ENCODE results near the gene NDC1. TPM values are rescaled to one million over a fixed set of nuclear protein-coding genes. Genes with fewer than 3 reads are reported as not detected.
"Not testable (repeated sequence)": the region's sequence is repeated elsewhere in the genome, so short reads cannot be mapped to it uniquely, and the experiment has no call there.

Gene NDC1
- total RNA-seq, 1 experiment from 2014 or later: 51.0 TPM

DNA sequence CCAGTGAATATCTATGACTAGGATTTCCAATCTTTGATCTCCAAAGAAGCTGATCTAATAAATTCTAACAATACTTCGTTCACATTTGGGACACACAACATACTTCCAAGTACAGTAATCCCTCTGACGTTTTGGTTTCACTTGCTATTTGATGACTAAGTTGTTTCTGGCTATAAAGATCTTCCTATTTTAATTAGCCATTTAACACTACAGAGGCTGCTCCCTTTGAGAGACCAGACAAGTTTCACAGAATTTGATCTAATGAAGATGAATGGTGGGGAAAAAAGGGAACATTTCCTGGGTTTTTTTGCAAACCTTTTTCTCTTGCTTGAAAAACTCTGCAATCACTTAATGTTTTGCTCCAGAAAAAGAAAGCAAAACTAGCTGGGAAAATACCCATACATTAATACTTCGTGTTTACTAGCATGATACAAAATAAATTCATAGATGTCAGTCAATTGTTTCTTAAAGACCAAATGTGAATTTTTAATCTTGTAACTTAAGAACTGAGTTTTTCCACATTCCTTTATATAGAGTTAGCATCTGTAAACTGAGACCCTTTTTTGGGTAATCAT, 71.2 kb downstream of the NDC1 start:
- DNase-seq (ENCODE audit: extremely low read depth, low read depth): no peak

DNA sequence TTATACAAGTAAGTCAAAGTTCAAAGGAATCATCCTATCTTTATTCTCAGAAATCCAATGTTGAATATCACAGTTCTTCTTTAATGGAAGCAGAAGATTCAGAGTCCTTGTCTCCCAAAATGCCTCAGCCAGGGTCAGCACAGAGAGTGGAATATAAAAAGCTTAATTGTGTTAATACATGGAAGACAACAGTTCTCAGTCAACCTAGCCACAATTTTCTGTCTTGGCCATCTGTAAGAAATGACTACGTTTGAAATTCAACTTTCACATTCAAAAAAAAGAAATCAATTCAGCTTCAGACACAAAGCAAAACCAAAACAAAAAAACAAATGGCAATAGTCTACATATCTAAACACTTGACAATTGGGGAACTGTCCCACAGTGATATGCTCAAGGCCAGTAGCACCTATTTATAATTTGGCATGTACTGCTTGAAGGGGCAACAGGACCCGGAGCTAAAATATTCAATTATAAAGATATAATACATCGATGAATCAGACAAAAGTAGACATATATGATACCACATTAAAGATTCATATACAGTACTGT, 71.8 kb downstream of the NDC1 start:
- DNase-seq (ENCODE audit: extremely low read depth, low read depth): no peak

DNA sequence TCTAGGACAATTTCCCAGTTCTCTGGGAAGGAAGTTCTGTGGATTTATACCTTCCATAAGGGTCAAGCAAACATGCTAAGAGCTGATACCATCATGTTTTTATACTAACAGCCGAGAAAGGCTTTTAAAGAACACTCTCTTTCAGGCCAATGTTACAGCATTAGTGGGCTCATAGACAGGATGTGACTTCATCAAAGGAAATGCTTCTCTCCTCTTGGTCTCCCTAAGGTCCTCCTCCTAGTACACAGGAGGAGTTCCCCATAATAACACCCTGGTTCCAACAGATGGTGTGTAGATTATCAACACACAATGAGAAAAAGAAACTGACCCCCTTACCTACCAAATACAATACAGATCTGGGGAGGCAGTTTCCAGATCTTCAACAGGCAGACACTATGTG, 72.4 kb downstream of the NDC1 start:
- DNase-seq (ENCODE audit: extremely low read depth, low read depth): no peak

DNA sequence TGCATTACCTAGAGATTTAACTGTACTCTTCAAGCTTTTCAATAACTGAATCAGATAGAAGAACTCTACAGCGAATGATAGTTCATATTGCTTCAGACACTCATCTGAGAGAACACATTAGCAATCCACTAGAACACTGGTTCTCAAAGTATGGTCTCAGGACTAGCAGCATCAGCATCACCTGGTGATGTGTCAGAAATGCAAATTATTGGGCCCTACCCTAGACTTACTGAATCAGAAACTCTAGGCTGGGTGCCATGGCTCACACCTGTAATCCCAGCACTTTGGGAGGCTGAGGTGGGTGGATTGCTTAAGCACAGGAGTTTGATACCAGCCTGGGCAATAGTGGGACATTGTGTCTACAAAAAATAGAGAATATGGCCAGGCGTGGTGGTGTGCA, 74.2 kb downstream of the NDC1 start:
- no peak for DNase-seq (ENCODE audit: extremely low read depth, low read depth)

DNA sequence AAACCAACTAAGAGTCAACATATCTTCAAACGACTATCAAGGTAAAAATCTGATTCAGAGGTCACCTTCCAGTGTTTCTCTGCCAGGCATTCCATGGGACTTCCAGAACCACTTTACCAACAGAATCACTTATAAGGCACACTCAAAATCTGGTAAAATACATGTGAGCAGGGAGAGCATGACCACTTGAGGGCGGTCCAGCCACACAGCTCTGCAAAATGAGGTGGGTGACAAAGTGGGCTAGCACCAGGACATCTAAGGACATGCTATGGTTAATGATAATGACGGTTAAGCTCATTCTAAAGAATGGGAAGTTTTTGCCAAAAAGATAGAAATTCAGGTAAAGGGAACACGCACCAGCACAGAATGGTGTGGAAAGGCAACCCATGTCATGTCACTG, 74.6 kb downstream of the NDC1 start:
- DNase-seq (ENCODE audit: extremely low read depth, low read depth): no peak

DNA sequence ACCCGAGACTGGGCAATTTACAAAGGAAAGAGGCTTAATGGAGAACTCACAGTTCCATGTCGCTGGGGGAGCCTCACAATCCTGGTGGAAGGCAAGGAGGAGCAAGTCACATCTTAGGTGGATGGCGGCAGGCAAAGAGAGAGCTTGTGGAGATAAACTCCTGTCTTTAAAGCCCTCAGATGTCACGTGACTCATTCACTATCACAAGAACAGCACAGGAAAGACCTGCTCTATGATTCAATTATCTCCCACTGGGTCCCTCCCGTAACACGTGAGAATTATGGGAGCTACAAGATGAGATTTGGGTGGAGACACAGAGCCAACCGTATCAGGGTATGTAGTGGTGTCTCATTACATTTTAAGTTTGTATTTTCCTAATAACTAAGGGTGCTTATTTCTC, 77.6 kb downstream of the NDC1 start:
- DNase-seq (ENCODE audit: extremely low read depth, low read depth): not testable (repeated sequence)

DNA sequence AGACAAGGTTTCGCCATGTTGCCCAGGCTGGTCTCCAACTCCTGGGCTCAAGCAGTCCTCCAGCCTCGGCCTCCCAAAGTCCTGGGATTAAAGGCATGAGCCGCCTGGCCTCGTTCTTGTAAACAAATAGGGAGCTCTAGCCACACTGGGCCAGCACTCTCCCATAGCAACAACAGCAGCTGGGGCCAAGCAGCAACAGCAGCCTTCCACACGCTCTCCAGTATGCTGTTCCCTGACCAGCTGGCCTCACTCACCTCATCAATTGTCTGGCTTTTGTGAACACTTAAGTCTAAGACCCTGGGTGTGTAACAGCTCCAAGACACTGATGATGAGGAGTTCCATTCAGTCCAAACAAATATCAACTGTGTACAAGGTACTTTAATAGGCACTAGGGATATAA, 82.2 kb downstream of the NDC1 start:
- DNase-seq (ENCODE audit: extremely low read depth, low read depth): no peak

DNA sequence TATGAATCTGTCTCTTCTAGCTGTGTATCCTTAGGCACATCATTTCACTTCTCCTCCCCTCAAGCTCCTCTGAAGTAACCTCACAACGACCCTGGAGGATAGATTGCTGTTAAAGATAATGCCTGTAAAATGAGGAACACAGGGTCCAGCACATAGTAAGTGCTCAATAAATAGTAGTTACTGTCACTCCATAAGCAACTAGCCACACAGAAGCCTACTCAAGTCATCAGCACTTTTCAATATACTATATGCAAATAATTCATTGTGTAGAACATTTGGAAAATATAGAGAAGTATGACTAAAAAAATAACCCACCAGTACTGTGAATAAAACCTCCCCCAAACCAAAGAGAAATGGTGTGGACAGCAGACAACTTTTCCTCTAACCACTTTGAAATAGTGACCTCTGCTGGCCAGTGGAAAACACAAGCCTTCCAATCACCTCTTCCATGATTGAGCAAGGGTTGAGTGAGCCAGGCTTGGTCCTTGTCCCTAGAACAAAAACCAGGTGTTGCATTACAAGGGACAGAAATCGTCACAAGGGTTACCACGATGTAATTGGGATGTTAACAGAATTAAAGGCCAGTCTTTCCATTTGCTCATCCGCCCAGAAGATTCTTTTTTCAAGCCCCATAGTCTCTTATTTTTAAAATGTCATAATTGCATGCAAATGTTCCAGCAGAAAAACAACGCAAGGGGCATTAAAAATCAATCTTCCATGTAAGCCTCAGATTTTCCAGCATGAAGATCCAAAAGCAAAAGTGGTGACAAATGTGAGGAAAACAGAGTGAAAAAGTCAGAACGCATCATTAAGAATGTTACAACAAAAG, 83.4 kb downstream of the NDC1 start:
- DNase-seq (ENCODE audit: extremely low read depth, low read depth): peak; percentile 41

DNA sequence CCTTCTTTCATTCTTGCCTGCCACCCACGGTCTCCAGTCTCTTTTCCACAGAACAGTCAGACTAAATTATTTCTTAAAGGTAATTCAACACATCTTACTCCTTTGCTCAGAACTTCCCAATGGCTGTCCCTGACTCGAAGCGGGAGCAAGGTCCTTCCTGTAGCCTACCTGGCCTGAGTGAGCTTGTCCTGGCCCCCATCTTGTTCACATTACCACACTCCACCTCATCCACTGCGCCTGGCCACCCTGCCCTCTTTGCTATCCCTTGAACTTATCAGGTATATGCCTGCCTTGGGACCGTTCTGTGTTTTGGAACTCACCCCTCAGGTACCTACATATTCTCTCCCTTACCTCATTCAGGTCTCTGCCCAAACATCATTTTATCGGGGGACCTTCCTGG, 85.8 kb downstream of the NDC1 start:
- DNase-seq (ENCODE audit: extremely low read depth, low read depth): no peak

DNA sequence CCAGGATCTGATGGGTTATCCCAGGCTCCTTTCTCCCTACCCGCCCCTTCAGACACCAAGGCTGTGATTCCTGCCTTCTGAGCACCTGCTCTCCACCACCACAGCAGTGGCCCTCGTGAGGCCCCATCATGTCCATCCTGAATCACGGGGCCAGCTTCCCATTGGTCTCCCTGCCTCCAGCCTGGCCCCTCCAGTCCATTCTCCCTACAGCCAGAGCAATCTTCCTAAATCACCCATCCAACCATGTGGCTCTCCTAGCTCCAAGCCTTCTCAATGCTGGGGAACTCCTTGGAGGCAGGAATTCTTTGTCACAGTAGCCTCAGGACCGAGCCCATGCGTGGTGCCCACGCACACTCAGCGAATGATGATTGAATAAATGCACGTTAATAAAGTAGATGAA, 90.3 kb downstream of the NDC1 start:
- no peak for DNase-seq (ENCODE audit: extremely low read depth, low read depth)

DNA sequence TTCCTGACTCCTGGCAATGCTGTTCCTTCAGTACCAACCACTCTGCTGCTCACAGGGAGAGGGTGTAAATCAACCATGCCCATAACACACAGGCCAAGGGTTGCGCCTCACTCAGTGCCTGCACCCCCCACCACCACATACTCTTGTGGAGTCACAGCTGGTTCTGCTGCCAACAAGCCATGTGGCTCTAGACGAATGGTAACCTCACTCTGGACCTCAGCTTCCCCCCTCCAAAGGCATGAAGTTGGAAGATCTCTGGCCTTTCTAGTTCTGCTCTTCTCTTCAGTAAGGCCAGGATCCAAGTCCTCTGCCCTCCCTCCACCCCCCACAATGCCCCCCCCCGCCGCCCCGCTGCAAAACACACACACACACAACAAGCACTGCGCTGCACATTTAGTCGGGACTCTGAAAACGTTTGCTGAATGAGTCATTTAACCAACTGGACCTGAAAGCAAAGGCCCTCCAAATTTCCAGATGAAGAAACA, 97.4 kb downstream of the NDC1 start:
- no peak for DNase-seq (ENCODE audit: extremely low read depth, low read depth)

DNA sequence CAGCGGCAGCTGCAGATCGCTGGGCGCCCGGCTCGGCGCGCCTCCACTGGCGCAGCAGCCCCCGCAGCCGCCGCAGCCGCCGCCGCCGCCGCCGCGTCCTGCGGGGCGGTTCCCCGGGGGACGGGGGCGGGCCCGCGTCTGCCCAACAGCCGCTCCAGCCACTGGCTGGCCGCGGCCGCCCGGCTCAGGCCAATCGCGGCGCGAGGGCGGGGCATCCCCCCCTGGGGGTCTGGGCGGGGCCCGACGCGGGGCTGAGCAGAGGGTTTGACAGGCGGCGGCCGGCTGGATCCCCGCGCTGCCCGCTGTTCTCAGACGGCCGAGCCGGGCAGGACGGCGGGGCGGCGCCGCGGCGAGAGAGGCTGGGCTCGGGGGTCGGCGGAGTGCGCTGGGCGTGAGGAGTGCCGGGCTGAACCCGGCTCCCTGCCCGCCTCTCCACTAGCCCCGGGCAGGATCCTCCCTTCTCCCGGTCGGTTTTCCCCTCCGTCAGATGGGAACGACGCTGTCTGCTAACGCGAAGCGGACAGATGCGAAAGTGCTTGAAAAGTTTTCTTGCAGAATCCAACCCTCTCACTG, 98.9 kb downstream of the NDC1 start, which contains the start of gene GLIS1:
Gene GLIS1, minus strand, starts transcription at position 56 of the 573 bp plus-strand sequence. CDS start 1,100 bp downstream, outside the sequence.
- DNase-seq (ENCODE audit: extremely low read depth, low read depth): peak; percentile 67

DNA sequence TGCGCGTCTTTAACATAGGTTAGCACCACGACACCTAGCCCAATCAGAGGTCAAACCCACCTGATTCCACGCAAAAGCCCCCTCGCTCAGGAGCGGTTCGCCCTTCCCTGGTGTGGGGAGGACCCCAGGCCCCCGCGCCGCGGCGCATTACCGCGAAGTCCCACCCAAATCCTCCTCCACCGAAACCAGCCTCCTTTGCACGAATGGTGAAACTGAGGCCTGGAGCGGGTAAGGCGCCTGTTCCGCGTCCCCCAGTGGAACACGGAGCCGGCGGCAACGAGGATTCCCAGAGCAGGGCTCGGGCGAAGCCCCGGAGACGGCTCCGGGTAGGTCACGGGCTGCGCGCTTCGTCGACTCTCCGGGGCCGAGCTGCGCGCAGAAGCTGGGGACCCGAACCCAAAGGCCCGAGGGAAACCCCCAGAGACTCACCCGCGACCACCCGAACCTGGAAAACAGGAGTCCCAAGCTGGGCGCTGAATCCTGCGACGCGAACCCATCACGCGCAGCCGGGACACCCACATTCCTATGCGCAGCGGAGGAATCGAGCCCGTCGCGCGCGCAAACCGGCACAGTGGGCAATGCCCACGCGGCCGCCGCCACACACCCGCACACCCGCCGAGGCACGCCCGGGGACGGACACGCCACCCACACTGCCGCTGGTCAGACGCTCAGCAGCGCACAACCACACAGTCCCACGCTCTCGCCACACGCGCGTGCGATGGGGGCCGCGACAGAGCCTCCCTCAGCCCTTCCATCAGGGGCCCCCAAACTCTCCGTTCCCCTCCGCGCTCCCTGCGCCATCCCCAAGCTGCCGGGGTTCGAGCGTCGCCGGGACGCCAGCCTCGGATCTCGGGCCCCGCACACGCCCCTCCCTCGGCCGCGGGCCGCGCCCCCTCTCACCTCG, 99.6 kb downstream of the NDC1 start:
- DNase-seq (ENCODE audit: extremely low read depth, low read depth): no peak

DNA sequence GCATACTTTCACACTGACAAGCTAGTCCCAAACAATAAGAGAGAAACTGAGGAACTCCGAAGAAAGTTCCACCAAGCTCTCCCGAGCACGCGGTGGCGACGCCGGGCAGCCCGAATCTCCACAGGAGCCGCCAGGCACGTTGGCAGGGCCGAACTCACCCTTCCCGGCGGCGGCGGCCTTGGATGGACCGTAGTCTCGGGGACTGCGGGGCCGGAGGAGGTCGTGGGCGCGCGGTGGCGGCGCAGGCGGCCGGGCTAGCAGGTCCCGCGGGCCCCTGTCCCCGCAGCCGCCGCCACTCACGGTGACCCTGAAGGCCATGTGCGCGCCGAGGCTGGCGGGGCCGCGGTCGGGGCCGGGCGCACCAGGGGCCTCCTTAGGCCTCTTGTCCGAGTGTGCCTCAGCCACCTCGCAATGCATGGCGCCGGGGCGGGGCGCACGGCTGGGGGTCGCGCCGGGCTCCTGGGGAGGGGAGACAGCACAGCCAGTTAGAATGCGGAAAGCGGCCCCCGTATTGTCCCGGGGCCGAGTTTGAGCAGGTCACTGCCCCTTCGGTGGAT, 100.4 kb downstream of the NDC1 start:
- DNase-seq (ENCODE audit: extremely low read depth, low read depth): no peak

DNA sequence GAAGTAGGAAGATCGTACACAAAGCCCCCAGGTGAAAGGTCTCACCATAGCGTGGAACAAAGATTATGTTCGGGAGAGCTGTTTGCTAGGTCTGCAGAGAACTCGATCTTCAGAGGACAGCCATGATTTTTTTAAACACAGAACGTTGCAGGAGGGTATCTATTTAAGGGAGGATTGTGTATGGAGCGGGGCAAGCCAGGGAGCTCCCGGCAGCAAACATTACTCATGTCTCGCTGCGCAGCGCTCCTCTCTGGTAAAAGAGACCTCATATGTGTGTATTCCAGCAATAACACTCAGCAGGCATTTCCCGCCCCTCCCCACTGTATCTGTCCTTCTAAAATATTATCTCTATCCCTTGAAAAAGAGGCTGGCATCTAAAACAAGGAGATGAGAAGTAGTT, 101.8 kb downstream of the NDC1 start:
- no peak for DNase-seq (ENCODE audit: extremely low read depth, low read depth)

DNA sequence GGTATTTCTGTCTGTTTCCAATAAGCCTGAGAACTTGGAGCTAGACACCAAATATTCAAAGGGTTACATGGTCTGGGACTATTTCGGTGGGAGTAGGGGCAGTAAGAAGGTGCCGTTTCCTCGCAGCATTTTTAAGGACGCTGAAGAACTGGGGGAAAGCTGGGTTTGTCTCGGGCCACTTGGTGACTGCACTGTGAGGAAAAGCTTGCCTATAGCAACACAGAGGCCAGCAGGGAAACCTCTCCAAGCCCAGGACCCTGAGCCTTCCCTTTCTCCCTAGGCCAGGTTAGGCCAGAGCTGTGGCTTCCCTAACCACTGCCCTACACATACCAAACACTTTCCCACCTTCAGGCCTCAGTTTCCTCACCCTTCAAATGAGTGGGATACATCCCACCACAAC, 102.4 kb downstream of the NDC1 start:
- DNase-seq (ENCODE audit: extremely low read depth, low read depth): no peak

DNA sequence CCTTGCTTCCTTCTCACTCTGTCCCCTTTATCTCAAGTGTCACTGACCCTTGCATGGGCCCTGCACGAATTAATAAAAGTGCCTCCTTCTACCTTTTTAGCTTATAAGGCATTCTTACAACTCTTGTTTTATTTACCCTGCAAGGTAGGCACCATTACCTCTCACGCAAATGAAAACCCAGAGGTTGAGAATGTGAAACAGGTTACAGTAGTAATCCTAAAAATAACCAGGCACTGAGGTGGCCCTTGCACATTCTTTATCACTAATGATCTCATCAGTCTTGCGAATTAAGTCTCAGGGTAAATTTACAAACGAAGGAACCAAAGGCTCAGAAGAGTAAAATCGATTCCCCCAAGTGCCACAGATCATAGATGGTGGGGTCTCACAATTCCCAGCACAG, 102.8 kb downstream of the NDC1 start:
- no peak for DNase-seq (ENCODE audit: extremely low read depth, low read depth)

DNA sequence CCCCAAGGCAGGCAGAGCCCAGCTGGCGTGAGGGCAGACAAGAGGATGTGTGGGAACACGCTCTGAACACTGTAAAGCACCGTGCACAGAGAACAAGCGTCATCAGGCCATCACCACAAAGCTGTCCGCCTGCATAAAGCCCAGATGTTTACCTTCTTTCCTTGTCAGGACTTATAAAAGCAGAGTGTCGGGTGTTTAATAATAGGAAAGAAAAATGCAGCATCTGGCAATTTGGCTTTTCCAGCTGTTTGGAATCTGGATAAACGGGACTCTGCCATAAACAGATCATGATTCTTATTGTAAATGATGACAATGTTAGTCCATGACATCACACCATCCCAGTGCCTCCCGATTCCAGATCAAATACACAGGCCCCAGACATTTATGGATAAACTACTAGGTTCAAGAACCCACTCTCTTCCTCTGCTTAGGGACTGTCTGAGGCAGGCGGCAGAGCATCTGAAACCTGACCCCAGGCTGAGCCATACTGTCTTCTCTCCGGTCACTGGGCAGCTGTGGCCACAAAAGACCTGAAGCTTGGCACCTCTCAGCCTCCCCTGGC, 103.4 kb downstream of the NDC1 start:
- no peak for DNase-seq (ENCODE audit: extremely low read depth, low read depth)

DNA sequence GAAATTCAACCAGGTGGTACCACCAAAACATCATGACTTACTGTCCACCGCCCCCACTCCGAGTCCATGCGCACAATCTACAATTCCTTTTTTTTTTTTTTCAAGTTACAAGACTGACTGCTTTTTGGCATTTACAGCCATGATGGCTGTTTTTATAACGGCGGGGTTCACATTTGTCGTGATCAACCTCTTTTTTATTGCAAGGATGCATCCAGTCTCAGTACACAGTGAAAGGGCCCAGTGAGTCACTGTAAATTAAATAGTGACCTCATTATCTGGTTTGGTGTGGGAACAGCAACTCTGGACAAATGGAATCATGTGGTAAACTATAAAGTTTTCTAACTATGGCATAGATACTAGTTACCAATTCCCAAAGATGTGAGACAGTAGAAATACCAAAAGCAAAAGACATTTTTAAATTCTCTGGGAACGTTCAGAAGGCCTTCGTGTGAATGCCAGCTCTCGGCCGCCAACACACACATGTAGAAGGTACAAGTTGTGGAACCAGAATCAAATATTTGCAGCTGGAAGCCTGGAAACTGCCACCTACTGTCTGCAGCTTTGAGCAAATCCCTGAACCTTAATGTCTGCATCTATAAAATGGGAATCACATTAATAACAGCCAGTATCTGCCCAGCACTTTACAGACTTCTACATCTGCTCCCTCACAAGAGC, 104.0 kb downstream of the NDC1 start:
- no peak for DNase-seq (ENCODE audit: extremely low read depth, low read depth)
